ENCODE data around the gene TMEM130. TPM values are rescaled to one million over a fixed set of nuclear protein-coding genes. Genes with fewer than 3 reads are reported as not detected.

Gene TMEM130
- total RNA-seq, 4 donors from 2014 or later: 1.6 TPM; not detected in 3

GRCh38 chr7:98900815-98901214 is 31.0 kb upstream of the TMEM130 start:
- no peak overlapping the region for H3K27ac ChIP-seq
- DNase-seq: no peak
- no peak overlapping the region for H3K4me3 ChIP-seq
- no peaks in the 10 kb centered on the region for H3K27me3 ChIP-seq
- no peaks in the 10 kb centered on the region for H3K4me1 ChIP-seq
- H3K36me3 ChIP-seq: peaks cover 0 to 99% (median 0%) of the 10 kb centered on the region in 3 donors
- TF ChIP-seq CTCF (IDR thresholded peaks at IDR 0.05) (no peak), POLR2A (IDR thresholded peaks at IDR 0.05) (no peak)
- no peaks in the 10 kb centered on the region for H3K9me3 ChIP-seq

GRCh38 chr7:98899816-98900215 is 30.0 kb upstream of the TMEM130 start:
- H3K9me3 ChIP-seq: no peaks in the 10 kb centered on the region
- peaks cover 0 to 99% (median 0%) of the 10 kb centered on the region in 3 donors for H3K36me3 ChIP-seq
- DNase-seq: no peak
- no peak overlapping the region for H3K27ac ChIP-seq
- no peaks in the 10 kb centered on the region for H3K4me1 ChIP-seq
- H3K27me3 ChIP-seq: no peaks in the 10 kb centered on the region
- TF ChIP-seq POLR2A (IDR thresholded peaks at IDR 0.05): no peak
- TF ChIP-seq CTCF (IDR thresholded peaks at IDR 0.05): no peak
- H3K4me3 ChIP-seq: no peak overlapping the region

- H3K4me3 ChIP-seq: no peak overlapping the region
- H3K27me3 ChIP-seq: no peaks in the 10 kb centered on the region
- peaks cover 0 to 94% (median 0%) of the 10 kb centered on the region in 3 donors for H3K36me3 ChIP-seq
- H3K27ac ChIP-seq: no peak overlapping the region
- TF ChIP-seq CTCF (IDR thresholded peaks at IDR 0.05): no peak
- no peak for TF ChIP-seq POLR2A (IDR thresholded peaks at IDR 0.05)
- H3K9me3 ChIP-seq: no peaks in the 10 kb centered on the region
- H3K4me1 ChIP-seq: no peaks in the 10 kb centered on the region
- DNase-seq: no peak
These were observed 22.8 kb upstream of the TMEM130 start for GRCh38 chr7:98892609-98893008.

GRCh38 chr7:98887038-98887437 is 17.2 kb upstream of the TMEM130 start:
- no peak for DNase-seq
- no peak for TF ChIP-seq CTCF (IDR thresholded peaks at IDR 0.05)
- TF ChIP-seq POLR2A (IDR thresholded peaks at IDR 0.05): no peak
- Histone ChIP-seq H3K27ac (no peak overlapping the region), H3K9me3 (no peaks in the 10 kb centered on the region), H3K4me1 (no peaks in the 10 kb centered on the region), H3K4me3 (no peak overlapping the region), H3K27me3 (no peaks in the 10 kb centered on the region), H3K36me3 (peaks cover 0 to 78% (median 0%) of the 10 kb centered on the region in 3 donors)

- H3K4me3 ChIP-seq: no peak overlapping the region
- peaks cover 0 to 64% (median 0%) of the 10 kb centered on the region in 3 donors for H3K36me3 ChIP-seq
- H3K27ac ChIP-seq: no peak overlapping the region
- H3K27me3 ChIP-seq: no peaks in the 10 kb centered on the region
- H3K4me1 ChIP-seq: peaks cover 0 to 7% (median 4%) of the 10 kb centered on the region in 4 donors
- no peak for DNase-seq
- TF ChIP-seq POLR2A (IDR thresholded peaks at IDR 0.05) (no peak), CTCF (IDR thresholded peaks at IDR 0.05) (no peak)
- no peaks in the 10 kb centered on the region for H3K9me3 ChIP-seq
These were observed 14.6 kb upstream of the TMEM130 start for GRCh38 chr7:98884416-98884815.

Data from Peyer's patch (tissue), 4 donors.